ENCODE measurements around the gene TAC3.

- no peak for TF ChIP-seq POLR2A (IDR thresholded peaks at IDR 0.05)
- no peak for TF ChIP-seq CTCF (IDR thresholded peaks at IDR 0.05)
- TF ChIP-seq POLR2AphosphoS5 (IDR thresholded peaks at IDR 0.05): no peak
These were observed 42.1 kb upstream of the TAC3 start for GRCh38 chr12:57058454-57058853.
